ENCODE data around the gene CIT. TPM values are rescaled to one million over a fixed set of nuclear protein-coding genes. Genes with fewer than 3 reads are reported as not detected.

CIT gene
- total RNA-seq, 3 donors from 2014 or later (not counting 1 experiment from before 2014, with no cell fraction given) = 2.8 to 4.2 (median 3.6) TPM

DNA sequence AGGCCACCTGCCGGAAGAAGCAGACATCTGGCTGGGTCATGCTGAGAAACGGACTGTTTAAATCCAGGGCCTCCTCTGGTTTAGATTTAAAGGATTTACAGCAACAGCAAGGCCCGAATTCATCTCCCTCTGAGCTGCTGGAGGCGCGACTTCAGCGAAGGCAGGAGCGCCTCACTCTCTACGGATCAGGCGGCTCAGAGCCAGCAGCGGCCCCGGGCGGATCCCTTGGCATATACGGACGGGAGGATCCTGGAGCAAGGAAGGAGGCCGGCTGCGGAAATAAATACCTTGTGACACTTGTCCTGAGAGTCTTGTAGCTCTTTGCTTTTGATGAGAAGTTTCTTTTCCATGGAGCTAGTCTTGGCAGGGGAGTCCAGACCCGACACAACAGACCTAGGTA is 92.4 kb downstream of the CIT start:
- H3K9me3 ChIP-seq (ENCODE audit: control insufficient read depth, insufficient read depth, low read length) = no peaks in the 10 kb centered on the region
- H3K27ac ChIP-seq (ENCODE audit: low read length) = no peak overlapping the region
- no peak overlapping the region for H3K4me3 ChIP-seq (ENCODE audit: low read length)
- DNase-seq = no peak
- Mint-ChIP-seq H3K36me3 (no peaks in the 10 kb centered on the region), H3K27me3 (ENCODE audit: low read depth in 2 of 2) (no peaks in the 10 kb centered on the region), H3K9me3 (no peaks in the 10 kb centered on the region), H3K27ac (no peak overlapping the region), H3K4me1 (no peaks in the 10 kb centered on the region), H3K4me3 (no peak overlapping the region)
- intact Hi-C loops (cut with micrococcal nuclease) = no loop called here
- no peaks in the 10 kb centered on the region for H3K27me3 ChIP-seq (ENCODE audit: control insufficient read depth, insufficient read depth, low read length)
- H3K36me3 ChIP-seq (ENCODE audit: control insufficient read depth, insufficient read depth, low read length) = no peaks in the 10 kb centered on the region
- H3K4me1 ChIP-seq (ENCODE audit: control insufficient read depth, insufficient read depth, low read length) = no peaks in the 10 kb centered on the region
- WGBS (ENCODE audit: insufficient coverage) = 96% methylated on average over 17 of the region's 17 CpGs
- ATAC-seq = no peak
- TF ChIP-seq, protein P1, sequence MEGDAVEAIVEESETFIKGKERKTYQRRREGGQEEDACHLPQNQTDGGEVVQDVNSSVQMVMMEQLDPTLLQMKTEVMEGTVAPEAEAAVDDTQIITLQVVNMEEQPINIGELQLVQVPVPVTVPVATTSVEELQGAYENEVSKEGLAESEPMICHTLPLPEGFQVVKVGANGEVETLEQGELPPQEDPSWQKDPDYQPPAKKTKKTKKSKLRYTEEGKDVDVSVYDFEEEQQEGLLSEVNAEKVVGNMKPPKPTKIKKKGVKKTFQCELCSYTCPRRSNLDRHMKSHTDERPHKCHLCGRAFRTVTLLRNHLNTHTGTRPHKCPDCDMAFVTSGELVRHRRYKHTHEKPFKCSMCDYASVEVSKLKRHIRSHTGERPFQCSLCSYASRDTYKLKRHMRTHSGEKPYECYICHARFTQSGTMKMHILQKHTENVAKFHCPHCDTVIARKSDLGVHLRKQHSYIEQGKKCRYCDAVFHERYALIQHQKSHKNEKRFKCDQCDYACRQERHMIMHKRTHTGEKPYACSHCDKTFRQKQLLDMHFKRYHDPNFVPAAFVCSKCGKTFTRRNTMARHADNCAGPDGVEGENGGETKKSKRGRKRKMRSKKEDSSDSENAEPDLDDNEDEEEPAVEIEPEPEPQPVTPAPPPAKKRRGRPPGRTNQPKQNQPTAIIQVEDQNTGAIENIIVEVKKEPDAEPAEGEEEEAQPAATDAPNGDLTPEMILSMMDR (IDR thresholded peaks at IDR 0.05) = no peak

DNA sequence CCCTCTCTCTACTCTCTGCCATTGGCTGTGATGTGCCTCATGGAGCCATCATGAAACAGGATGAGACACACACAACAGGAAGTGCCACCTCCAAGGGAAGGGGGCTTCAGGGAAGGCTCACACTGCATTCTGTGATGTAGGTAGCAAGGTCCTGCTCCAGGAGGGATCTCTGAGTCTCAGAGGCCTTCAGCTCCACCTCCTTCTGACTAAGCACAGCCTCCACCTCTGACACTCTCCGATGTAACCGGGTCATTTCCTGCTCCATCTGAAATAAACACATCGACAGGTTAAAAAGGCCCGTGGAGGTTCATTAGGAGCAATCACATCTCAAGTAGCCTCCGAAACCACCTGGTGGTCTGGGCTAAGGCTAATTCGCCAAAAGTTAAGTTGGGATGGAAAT is 93.3 kb downstream of the CIT start:
- H3K4me1 ChIP-seq (ENCODE audit: control insufficient read depth, insufficient read depth, low read length) = no peaks in the 10 kb centered on the region
- intact Hi-C loops (cut with micrococcal nuclease) = no loop called here
- TF ChIP-seq, protein P1 (IDR thresholded peaks at IDR 0.05) = no peak
- no peak overlapping the region for H3K27ac ChIP-seq (ENCODE audit: low read length)
- no peaks in the 10 kb centered on the region for H3K36me3 Mint-ChIP-seq
- H3K27me3 Mint-ChIP-seq (ENCODE audit: low read depth in 2 of 2) = no peaks in the 10 kb centered on the region
- DNase-seq (no peak), ATAC-seq (no peak)
- no peak overlapping the region for H3K4me3 Mint-ChIP-seq
- no peak overlapping the region for H3K4me3 ChIP-seq (ENCODE audit: low read length)
- H3K27ac Mint-ChIP-seq = no peak overlapping the region
- H3K9me3 ChIP-seq (ENCODE audit: control insufficient read depth, insufficient read depth, low read length) = no peaks in the 10 kb centered on the region
- no peaks in the 10 kb centered on the region for H3K9me3 Mint-ChIP-seq
- WGBS (ENCODE audit: insufficient coverage) = 91% methylated on average over 6 of the region's 6 CpGs
- no peaks in the 10 kb centered on the region for H3K4me1 Mint-ChIP-seq
- no peaks in the 10 kb centered on the region for H3K27me3 ChIP-seq (ENCODE audit: control insufficient read depth, insufficient read depth, low read length)
- no peaks in the 10 kb centered on the region for H3K36me3 ChIP-seq (ENCODE audit: control insufficient read depth, insufficient read depth, low read length)

DNA sequence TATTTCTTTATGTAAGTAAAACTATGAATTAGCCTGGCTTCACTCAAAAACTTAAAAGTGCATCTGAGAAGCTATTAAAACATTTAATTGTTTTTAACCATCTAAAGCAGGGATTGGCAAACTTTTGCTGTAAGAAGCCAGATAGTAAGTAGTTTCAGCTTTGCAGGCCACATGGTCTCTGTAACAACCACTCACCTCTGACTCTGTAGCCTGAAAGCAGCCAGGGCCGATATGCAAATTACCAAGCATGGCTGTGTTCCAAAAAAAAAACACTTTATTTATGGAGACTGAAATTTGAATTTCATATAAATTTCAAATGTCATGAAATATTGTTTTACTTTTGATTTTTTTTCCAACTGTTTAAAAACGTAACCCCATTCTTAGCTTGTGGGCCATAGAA is 95.3 kb downstream of the CIT start:
- no peak overlapping the region for H3K27ac ChIP-seq (ENCODE audit: low read length)
- Mint-ChIP-seq H3K36me3 (no peaks in the 10 kb centered on the region), H3K4me3 (no peak overlapping the region), H3K27ac (no peak overlapping the region), H3K9me3 (no peaks in the 10 kb centered on the region), H3K4me1 (no peaks in the 10 kb centered on the region), H3K27me3 (ENCODE audit: low read depth in 2 of 2) (no peaks in the 10 kb centered on the region)
- no peak for DNase-seq
- H3K9me3 ChIP-seq (ENCODE audit: control insufficient read depth, insufficient read depth, low read length) = no peaks in the 10 kb centered on the region
- intact Hi-C loops (cut with micrococcal nuclease) = no loop called here
- ATAC-seq = no peak
- no peaks in the 10 kb centered on the region for H3K27me3 ChIP-seq (ENCODE audit: control insufficient read depth, insufficient read depth, low read length)
- TF ChIP-seq, protein P1 (IDR thresholded peaks at IDR 0.05) = no peak
- no peak overlapping the region for H3K4me3 ChIP-seq (ENCODE audit: low read length)
- H3K36me3 ChIP-seq (ENCODE audit: control insufficient read depth, insufficient read depth, low read length) = no peaks in the 10 kb centered on the region
- H3K4me1 ChIP-seq (ENCODE audit: control insufficient read depth, insufficient read depth, low read length) = no peaks in the 10 kb centered on the region
- WGBS (ENCODE audit: insufficient coverage) = 83% methylated on average over 1 of the region's 2 CpGs

DNA sequence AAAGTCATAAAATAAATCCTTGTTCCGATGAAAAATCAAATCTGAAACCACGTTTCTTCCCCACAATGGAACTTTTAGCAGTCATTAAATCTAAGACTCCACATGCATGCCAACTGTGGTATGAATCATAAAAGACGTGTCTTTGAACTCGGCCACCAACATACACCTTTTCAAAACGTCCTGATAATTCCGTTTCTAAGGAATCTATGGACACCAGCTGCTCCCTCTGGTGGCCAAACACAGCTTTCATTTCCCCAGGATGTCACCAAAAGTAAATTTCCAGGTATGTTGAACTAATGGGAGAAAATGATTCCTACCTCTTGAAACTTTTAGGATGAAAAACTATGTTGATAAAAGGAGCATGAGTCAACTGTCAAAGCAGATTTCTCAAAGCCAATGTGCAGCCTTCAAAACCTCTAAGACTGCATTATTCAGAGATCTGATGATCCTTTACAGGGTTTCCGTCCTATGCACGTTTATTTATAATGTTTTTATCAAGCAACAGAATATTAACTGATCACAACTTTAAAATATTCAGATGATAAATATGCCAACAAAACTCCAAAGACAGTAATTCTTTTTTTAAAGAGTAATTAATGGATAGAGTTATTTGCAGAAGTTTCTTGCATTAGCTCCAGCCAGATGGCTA is 96.2 kb downstream of the CIT start:
- no peak overlapping the region for H3K4me3 ChIP-seq (ENCODE audit: low read length)
- Mint-ChIP-seq H3K36me3 (no peaks in the 10 kb centered on the region), H3K27me3 (ENCODE audit: low read depth in 2 of 2) (no peaks in the 10 kb centered on the region), H3K4me3 (no peak overlapping the region), H3K9me3 (no peaks in the 10 kb centered on the region), H3K27ac (no peak overlapping the region), H3K4me1 (no peaks in the 10 kb centered on the region)
- 78% methylated on average over 8 of the region's 8 CpGs for WGBS (ENCODE audit: insufficient coverage)
- H3K4me1 ChIP-seq (ENCODE audit: control insufficient read depth, insufficient read depth, low read length) = no peaks in the 10 kb centered on the region
- peak in 1 of 2 donors; percentile 20 for DNase-seq
- no peak for ATAC-seq
- no peak overlapping the region for H3K27ac ChIP-seq (ENCODE audit: low read length)
- H3K36me3 ChIP-seq (ENCODE audit: control insufficient read depth, insufficient read depth, low read length) = no peaks in the 10 kb centered on the region
- intact Hi-C loops (cut with micrococcal nuclease) = no loop called here
- TF ChIP-seq, protein P1 (IDR thresholded peaks at IDR 0.05) = peak; percentile 30
- H3K9me3 ChIP-seq (ENCODE audit: control insufficient read depth, insufficient read depth, low read length) = no peaks in the 10 kb centered on the region
- no peaks in the 10 kb centered on the region for H3K27me3 ChIP-seq (ENCODE audit: control insufficient read depth, insufficient read depth, low read length)

All from natural killer cell (primary cell).